Right cardiac atrium (tissue), 5 donors: ENCODE data around the gene RAD9A. TPM values are rescaled to one million over a fixed set of nuclear protein-coding genes. Genes with fewer than 3 reads are reported as not detected.
A peak's percentile ranks its signal among the peaks of the same experiment; 100 is the strongest.

Source experiments
- ATAC-seq, 2 donors: fragments of 200-7000 bp; cut with Tn5 transposase; one replicate each; pipeline versions ENCODE4 v1.8.0 to v1.9.1; 2020; ENCODE audit warnings: moderate library complexity in 2 of 2, mild to moderate bottlenecking in 1 of 2
- DNase-seq, 3 donors: peaks; one replicate each; pipeline ENCODE4 v3.0.0-alpha.2; 2020
- H3K27ac ChIP-seq: one replicate; pipeline ENCODE4 v1.5.1; 2013; ENCODE audit warnings: mild to moderate bottlenecking, low read length, control low read depth, moderate library complexity
- H3K27me3 ChIP-seq: one replicate; pipeline ENCODE4 v1.6.1; 2013; ENCODE audit not compliant: control insufficient read depth, insufficient read depth
- H3K4me1 ChIP-seq: one replicate; pipeline ENCODE4 v1.6.1; 2013; ENCODE audit warnings: low read length; ENCODE audit not compliant: control insufficient read depth, insufficient read depth
- H3K4me3 ChIP-seq: one replicate; pipeline ENCODE4 v1.5.1; 2013; ENCODE audit warnings: low read length, control low read depth
- H3K9me3 ChIP-seq: one replicate; pipeline ENCODE4 v1.6.1; 2013; ENCODE audit warnings: low read length; ENCODE audit not compliant: control insufficient read depth
- WGBS: extraction: QIAGEN DNeasy Blood & Tissue Kit; methylation state at CpG from one replicate; pipeline ENCODE4 v1.1.7; 2013; 5-methylcytosine and 5-hydroxymethylcytosine counted together
- intact Hi-C, 4 donors: fragments of 100-400 bp; cut with DNase I; formaldehyde crosslinking; loops; one replicate each; pipeline versions ENCODE4 v1.11.0 to v1.14.0; 2022 to 2023
- polyA plus RNA-seq: library from polyadenylated mRNA; stranded (reverse); fragments of 200-250 nt; gene quantifications from one replicate; pipeline ENCODE4 v1.2.3, GENCODE V29; 2013
- total RNA-seq, 4 donors: library from RNA; stranded (reverse); fragmentation: NEBNext Ultra II Directional; extraction: Animal tissue kit (Norgen Biotek cat#: 25700); gene quantifications; one replicate each; pipeline ENCODE4 v1.2.1, GENCODE V29; 2021
- donor health status: healthy with polysubstance abuse.
- donor health status: DM: no; HTN: yes; CAD: no.
- donor health status: DM: no; HTN: no; CAD: no.
- donor health status: DM: no; HTN: yes; CAD: no; lungs with severe emphysema.
- donor health status: DM: yes; HTN: yes; CAD: no.

Gene RAD9A
- total and polyA plus RNA-seq, 5 donors, result 7.3 to 11.7 (median 9.1) TPM

DNA sequence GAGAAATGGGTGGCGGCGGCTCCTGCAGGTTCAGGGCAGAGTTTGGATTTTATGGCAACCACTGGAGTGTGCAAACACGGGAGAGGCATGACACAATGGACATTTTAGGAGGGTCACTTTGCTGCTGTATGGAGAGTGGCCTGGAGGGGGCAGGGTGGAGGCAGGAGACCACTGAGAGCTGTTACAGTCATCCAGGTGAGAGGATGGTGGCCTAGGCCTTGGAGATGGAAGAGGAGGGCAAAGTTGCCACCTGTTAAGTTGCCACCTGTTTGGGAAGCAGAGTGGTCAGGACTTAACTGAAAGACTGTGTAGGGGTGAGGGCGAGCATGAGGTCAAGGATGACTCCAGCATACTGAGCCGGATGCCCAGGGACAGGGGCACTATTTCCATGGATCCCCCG lies 2.3 kb upstream of the RAD9A start:
- no peaks in the 10 kb centered on the region for H3K27me3 ChIP-seq
- no peak overlapping the region for H3K4me3 ChIP-seq
- no peak overlapping the region for H3K27ac ChIP-seq
- H3K9me3 ChIP-seq, result no peaks in the 10 kb centered on the region
- peaks cover 2% of the 10 kb centered on the region for H3K4me1 ChIP-seq
- 62% methylated on average over 6 of the region's 6 CpGs for WGBS
- peak in 1 of 3 donors; percentile 77 for DNase-seq
- no peak for ATAC-seq
- intact Hi-C loops, result no loop called here

DNA sequence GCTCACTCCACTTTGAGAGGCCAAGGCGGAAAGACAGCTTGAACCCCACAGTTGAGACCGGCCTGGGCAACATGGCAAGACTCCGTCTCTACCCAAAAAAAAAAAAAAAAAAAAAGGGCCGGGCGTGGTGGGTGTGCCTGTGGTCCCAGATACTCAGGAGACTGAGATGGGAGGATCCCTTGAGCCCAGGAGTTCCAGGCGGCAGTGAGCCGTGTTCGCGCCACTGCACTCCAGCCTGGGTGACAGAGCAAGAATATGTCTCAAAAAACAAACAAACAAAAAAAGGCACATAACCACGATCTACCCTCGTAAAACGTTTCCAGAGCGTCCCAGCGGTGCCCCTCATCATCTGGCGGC lies 861 bp upstream of the RAD9A start:
- Histone ChIP-seq H3K9me3 (no peaks in the 10 kb centered on the region), H3K4me3 (peak overlapping the region; percentile 73), H3K27me3 (no peaks in the 10 kb centered on the region), H3K4me1 (peaks cover 2% of the 10 kb centered on the region), H3K27ac (peak overlapping the region; percentile 44)
- ATAC-seq, result no peak
- DNase-seq, result no peak
- 13% methylated on average over 15 of the region's 15 CpGs for WGBS
- intact Hi-C loops, result loop anchor here in 3 of 4 donors (5.0 to 10.0 kb wide), 3 partner anchors 39 to 116 kb away; partner anchors contain the start of genes CDK2AP2 (in 2 of the 3), PITPNM1 (in 2 of the 3) and POLD4 (in 1 of the 3)

DNA sequence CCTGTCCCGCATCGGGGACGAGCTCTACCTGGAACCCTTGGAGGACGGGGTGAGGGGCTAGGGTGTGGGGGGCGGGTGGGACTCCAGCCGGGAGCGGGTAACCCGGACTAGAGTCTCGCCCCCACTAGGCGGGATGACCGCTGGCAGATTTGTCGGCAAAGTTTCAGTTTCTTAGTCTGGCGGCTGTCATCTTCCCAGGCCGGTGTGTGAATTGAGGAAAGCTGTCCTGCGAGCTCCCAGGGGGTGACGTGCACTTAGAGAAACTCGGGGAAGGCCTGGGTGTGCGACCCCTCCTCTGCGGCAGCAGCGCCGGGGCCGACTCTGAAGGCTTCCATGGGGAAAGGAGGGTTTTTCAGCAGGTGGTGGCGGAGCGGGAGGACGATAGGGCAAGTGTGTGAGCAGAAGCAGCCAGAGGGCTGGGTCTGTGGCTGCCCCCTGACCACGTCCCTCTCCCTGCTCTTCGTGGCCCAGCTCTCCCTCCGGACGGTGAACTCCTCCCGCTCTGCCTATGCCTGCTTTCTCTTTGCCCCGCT lies 463 bp downstream of the RAD9A start:
- H3K4me3 ChIP-seq, result peak overlapping the region; percentile 73
- WGBS, result 8% methylated on average over 31 of the region's 31 CpGs
- H3K4me1 ChIP-seq, result peaks cover 2% of the 10 kb centered on the region
- no peaks in the 10 kb centered on the region for H3K27me3 ChIP-seq
- ATAC-seq, result peak; percentile 1
- peak overlapping the region; percentile 32 for H3K27ac ChIP-seq
- intact Hi-C loops, result loop anchor here in 3 of 4 donors (5.0 to 10.0 kb wide), 3 partner anchors 40 to 115 kb away; partner anchors contain the start of genes CDK2AP2 (in 2 of the 3), PITPNM1 (in 2 of the 3) and POLD4 (in 1 of the 3)
- no peaks in the 10 kb centered on the region for H3K9me3 ChIP-seq
- no peak for DNase-seq

GRCh38 chr11:67393437-67393836 lies 1.7 kb downstream of the RAD9A start:
- 92% methylated on average over 18 of the region's 18 CpGs for WGBS
- Histone ChIP-seq H3K27me3 (no peaks in the 10 kb centered on the region), H3K9me3 (no peaks in the 10 kb centered on the region), H3K27ac (no peak overlapping the region), H3K4me1 (peaks cover 2% of the 10 kb centered on the region), H3K4me3 (no peak overlapping the region)
- intact Hi-C loops, result loop anchor here in 3 of 4 donors (5.0 to 10.0 kb wide), 3 partner anchors 41 to 114 kb away; partner anchors contain the start of genes CDK2AP2 (in 2 of the 3), PITPNM1 (in 2 of the 3) and POLD4 (in 1 of the 3)
- peak in 1 of 3 donors; percentile 47 for DNase-seq
- no peak for ATAC-seq

- H3K4me3 ChIP-seq, result no peak overlapping the region
These were observed 2.2 kb downstream of the RAD9A start for GRCh38 chr11:67393990-67394389.

GRCh38 chr11:67395555-67396258 lies 3.9 kb downstream of the RAD9A start:
- ATAC-seq (no peak), DNase-seq (peak in 1 of 3 donors; percentile 47)
- Histone ChIP-seq H3K27ac (no peak overlapping the region), H3K9me3 (no peaks in the 10 kb centered on the region), H3K4me3 (no peak overlapping the region), H3K4me1 (peaks cover 7% of the 10 kb centered on the region), H3K27me3 (no peaks in the 10 kb centered on the region)
- 85% methylated on average over 19 of the region's 19 CpGs for WGBS
- intact Hi-C loops, result loop anchor here in 1 of 4 donors (10.0 kb wide), 1 partner anchor 109 kb away; the partner anchor contains the start of genes CDK2AP2 and PITPNM1

More at GRCh38 chr11:67393990-67394389, 2.2 kb downstream of the RAD9A start:
- intact Hi-C loops, result loop anchor here in 3 of 4 donors (5.0 to 10.0 kb wide), 3 partner anchors 42 to 113 kb away; partner anchors contain the start of genes CDK2AP2 (in 2 of the 3), PITPNM1 (in 2 of the 3) and POLD4 (in 1 of the 3)
- no peaks in the 10 kb centered on the region for H3K9me3 ChIP-seq
- no peaks in the 10 kb centered on the region for H3K27me3 ChIP-seq
- H3K27ac ChIP-seq, result no peak overlapping the region
- DNase-seq (peak in 1 of 3 donors; percentile 30), ATAC-seq (no peak)
- peaks cover 2% of the 10 kb centered on the region for H3K4me1 ChIP-seq
- 77% methylated on average over 5 of the region's 5 CpGs for WGBS

DNA sequence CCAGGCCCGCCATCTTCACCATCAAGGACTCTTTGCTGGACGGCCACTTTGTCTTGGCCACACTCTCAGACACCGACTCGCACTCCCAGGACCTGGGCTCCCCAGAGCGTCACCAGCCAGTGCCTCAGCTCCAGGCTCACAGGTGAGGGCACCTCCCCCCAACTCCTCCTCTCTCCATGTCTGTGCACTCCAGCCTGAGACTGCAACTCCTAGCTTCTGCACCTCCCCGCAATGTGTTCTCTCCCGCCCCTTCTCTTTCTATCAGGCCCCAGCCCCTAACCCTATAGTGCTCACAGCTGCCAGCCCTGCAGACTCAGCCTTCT lies 4.4 kb downstream of the RAD9A start:
- ATAC-seq, result no peak
- no peaks in the 10 kb centered on the region for H3K27me3 ChIP-seq
- H3K4me1 ChIP-seq, result peaks cover 9% of the 10 kb centered on the region
- WGBS, result 90% methylated on average over 7 of the region's 7 CpGs
- H3K9me3 ChIP-seq, result no peaks in the 10 kb centered on the region
- intact Hi-C loops, result loop anchor here in 1 of 4 donors (10.0 kb wide), 1 partner anchor 109 kb away; the partner anchor contains the start of genes CDK2AP2 and PITPNM1
- no peak overlapping the region for H3K4me3 ChIP-seq
- no peak overlapping the region for H3K27ac ChIP-seq
- peak in 1 of 3 donors; percentile 35 for DNase-seq

- Histone ChIP-seq H3K4me3 (no peak overlapping the region), H3K9me3 (no peaks in the 10 kb centered on the region), H3K4me1 (peaks cover 9% of the 10 kb centered on the region), H3K27ac (no peak overlapping the region), H3K27me3 (no peaks in the 10 kb centered on the region)
- ATAC-seq (no peak), DNase-seq (peak in 1 of 3 donors; percentile 58)
- 51% methylated on average over 13 of the region's 13 CpGs for whole genome bisulfite sequencing
- intact Hi-C loops, result loop anchor here in 1 of 4 donors (10.0 kb wide), 1 partner anchor 108 kb away; the partner anchor contains the start of genes CDK2AP2 and PITPNM1
These were observed 5.0 kb downstream of the RAD9A start for GRCh38 chr11:67396587-67397389.

- ATAC-seq, result no peak
- DNase-seq, result no peak
- intact Hi-C loops, result loop anchor here in 1 of 4 donors (10.0 kb wide), 1 partner anchor 107 kb away; the partner anchor contains the start of genes CDK2AP2 and PITPNM1
- Histone ChIP-seq H3K27ac (no peak overlapping the region), H3K9me3 (no peaks in the 10 kb centered on the region), H3K4me3 (no peak overlapping the region), H3K27me3 (no peaks in the 10 kb centered on the region), H3K4me1 (peaks cover 6% of the 10 kb centered on the region)
- 57% methylated on average over 6 of the region's 6 CpGs for WGBS
These were observed 5.8 kb downstream of the RAD9A start for GRCh38 chr11:67397536-67397935.

GRCh38 chr11:67397986-67398660 lies 6.3 kb downstream of the RAD9A start:
- Histone ChIP-seq H3K27ac (no peak overlapping the region), H3K4me3 (no peak overlapping the region), H3K27me3 (no peaks in the 10 kb centered on the region), H3K4me1 (peaks cover 6% of the 10 kb centered on the region), H3K9me3 (no peaks in the 10 kb centered on the region)
- DNase-seq (peak in 2 of 3 donors; percentile 35 to 67), ATAC-seq (no peak)
- WGBS, result 82% methylated on average over 24 of the region's 24 CpGs
- intact Hi-C loops, result loop anchor here in 1 of 4 donors (10.0 kb wide), 1 partner anchor 107 kb away; the partner anchor contains the start of genes CDK2AP2 and PITPNM1
